ACC112 (cell line): ENCODE results near the gene PCP2.

Experiments used
- H2AFZ ChIP-seq: fragments of 200-600 bp; sonication (generic); one replicate; pipeline ENCODE4 v1.6.0; 2017; ENCODE audit warnings: antibody characterized with exemption, low read length; ENCODE audit not compliant: unreplicated experiment
- H3K27ac ChIP-seq: fragments of 200-600 bp; sonication (generic); 2 replicates; pipeline ENCODE4 v1.5.1; 2014; ENCODE audit warnings: low read depth, mild to moderate bottlenecking, antibody characterized with exemption, low read length, moderate library complexity
- H3K27me3 ChIP-seq: fragments of 200-600 bp; sonication (generic); 2 replicates; pipeline ENCODE4 v1.6.1; 2014; ENCODE audit warnings: mild to moderate bottlenecking, antibody characterized with exemption, low read length, moderate library complexity, mixed read lengths; ENCODE audit not compliant: insufficient read depth
- H3K36me3 ChIP-seq: fragments of 200-600 bp; sonication (generic); 2 replicates; pipeline ENCODE4 v1.6.1; 2016; ENCODE audit warnings: mild to moderate bottlenecking, antibody characterized with exemption, low read length, moderate library complexity, mixed read lengths; ENCODE audit not compliant: insufficient read depth
- H3K4me1 ChIP-seq: fragments of 200-600 bp; sonication (generic); one replicate; pipeline ENCODE4 v1.6.1; 2016; ENCODE audit warnings: low read length, mixed read lengths; ENCODE audit not compliant: insufficient read depth, unreplicated experiment, control insufficient read depth
- H3K4me3 ChIP-seq: fragments of 200-600 bp; sonication (generic); 2 replicates; pipeline ENCODE4 v1.5.1; 2014; ENCODE audit warnings: mild to moderate bottlenecking, low read depth, low read length
- H3K79me2 ChIP-seq: fragments of 200-600 bp; sonication (generic); one replicate; pipeline ENCODE4 v1.6.0; 2016; ENCODE audit warnings: low read length; ENCODE audit not compliant: control insufficient read depth, unreplicated experiment, insufficient read depth

PCP2 gene

DNA sequence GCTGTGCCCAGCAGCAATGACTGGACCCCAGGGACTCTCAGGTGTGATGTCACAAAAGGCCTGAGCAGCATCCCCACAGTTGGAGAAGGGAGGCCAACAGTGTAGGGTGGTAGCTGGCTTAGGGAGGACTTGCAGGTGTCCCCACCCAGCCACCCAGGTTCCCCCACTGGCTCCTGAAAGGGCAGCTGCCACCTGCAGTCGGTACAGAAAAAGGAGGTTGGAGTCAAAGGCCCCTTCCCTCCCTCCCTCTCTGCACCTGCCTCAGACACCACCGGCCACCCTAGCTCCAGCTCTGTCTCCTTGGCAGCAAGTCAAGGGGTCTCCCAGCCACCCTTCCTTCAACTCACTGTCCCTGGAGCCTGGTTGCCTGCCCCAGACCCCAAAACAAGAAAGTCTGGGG lies at the start of gene PCP2:
TSS of gene PCP2 (minus strand) at position 22 of the 400 bp plus-strand sequence. CDS start 262 bp downstream, outside the sequence.
- Histone ChIP-seq H3K4me1 (no peaks in the 10 kb centered on the region), H3K4me3 (no peak within 1 kb of the TSS), H2AFZ (no peak within 1 kb of the TSS), H3K27me3 (no peaks in the 10 kb centered on the region), H3K79me2 (peaks cover 22% of the 10 kb centered on the region), H3K36me3 (no peaks in the 10 kb centered on the region), H3K27ac (no peak within 1 kb of the TSS)

DNA sequence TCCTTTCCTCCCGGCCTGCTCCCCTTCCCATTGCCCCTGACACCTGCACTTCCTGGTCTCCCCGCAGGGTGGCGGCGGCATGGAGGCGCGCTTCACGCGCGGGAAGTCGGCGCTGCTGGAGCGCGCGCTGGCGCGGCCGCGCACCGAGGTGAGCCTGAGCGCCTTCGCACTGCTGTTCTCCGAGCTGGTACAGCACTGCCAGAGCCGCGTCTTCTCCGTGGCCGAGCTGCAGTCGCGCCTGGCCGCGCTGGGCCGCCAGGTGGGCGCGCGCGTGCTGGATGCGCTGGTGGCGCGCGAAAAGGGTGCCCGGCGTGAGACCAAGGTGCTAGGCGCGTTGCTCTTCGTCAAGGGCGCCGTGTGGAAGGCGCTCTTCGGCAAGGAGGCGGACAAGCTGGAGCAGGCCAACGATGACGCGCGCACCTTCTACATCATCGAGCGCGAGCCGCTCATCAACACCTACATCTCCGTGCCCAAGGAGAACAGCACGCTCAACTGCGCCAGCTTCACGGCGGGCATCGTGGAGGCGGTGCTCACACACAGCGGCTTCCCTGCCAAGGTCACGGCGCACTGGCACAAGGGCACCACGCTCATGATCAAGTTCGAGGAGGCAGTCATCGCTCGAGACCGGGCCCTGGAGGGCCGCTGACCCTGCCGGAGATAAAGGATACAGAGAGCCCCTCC lies 48.8 kb upstream of the PCP2 start:
- peaks cover 10% of the 10 kb centered on the region for H3K79me2 ChIP-seq
- H2AFZ ChIP-seq: no peak overlapping the region
- H3K27me3 ChIP-seq: no peaks in the 10 kb centered on the region
- peak overlapping the region; percentile 96 for H3K4me3 ChIP-seq
- H3K36me3 ChIP-seq: no peaks in the 10 kb centered on the region
- H3K4me1 ChIP-seq: no peaks in the 10 kb centered on the region
- no peak overlapping the region for H3K27ac ChIP-seq

DNA sequence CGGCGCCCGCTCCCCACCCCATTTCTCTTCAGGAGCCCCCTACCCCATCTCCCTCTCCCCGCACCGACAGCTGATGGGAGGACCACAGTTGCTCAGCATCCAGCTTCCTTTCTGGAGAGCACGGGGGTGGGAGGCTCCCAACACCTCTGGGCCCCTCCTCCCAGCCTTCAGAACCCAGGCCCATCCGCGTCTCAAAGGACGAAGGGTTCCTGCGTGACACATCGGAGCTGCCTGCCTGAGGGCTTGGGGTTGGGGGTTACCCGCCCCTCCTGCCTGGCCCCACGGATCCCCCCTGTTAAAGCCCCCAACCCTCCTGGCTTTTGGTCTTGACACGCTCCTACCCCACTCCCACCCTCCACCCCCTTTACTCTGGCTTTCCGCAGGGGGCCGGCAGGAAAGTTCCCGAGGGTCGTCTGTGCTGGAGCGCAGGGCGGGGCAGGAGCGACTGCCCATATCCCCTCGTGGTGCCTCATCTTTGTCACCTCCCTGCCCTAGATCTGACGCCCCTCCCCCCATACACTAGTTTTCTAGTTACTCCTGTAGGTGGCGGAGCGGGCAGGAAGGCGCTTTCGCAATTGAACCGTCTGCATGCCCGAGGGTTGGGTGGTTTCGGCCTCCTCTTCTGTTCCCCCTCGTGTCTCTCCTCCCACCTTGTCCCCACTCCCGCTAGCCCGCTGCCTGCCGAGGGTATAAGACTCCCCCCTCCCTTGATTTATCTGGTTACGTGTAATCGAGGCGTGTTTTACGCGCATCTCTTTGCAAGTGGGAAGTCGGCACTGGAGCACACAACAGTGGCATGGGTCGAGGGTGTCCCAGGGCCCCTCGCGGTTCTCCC lies 48.0 kb upstream of the PCP2 start:
- Histone ChIP-seq H3K36me3 (no peaks in the 10 kb centered on the region), H3K4me3 (peak overlapping the region; percentile 96), H3K4me1 (no peaks in the 10 kb centered on the region), H2AFZ (peak overlapping the region; percentile 62), H3K79me2 (peaks cover 10% of the 10 kb centered on the region), H3K27me3 (0 out of 2 replicates have a peak, but pooled peaks cover 4% of the 10 kb centered on the region), H3K27ac (no peak overlapping the region)

DNA sequence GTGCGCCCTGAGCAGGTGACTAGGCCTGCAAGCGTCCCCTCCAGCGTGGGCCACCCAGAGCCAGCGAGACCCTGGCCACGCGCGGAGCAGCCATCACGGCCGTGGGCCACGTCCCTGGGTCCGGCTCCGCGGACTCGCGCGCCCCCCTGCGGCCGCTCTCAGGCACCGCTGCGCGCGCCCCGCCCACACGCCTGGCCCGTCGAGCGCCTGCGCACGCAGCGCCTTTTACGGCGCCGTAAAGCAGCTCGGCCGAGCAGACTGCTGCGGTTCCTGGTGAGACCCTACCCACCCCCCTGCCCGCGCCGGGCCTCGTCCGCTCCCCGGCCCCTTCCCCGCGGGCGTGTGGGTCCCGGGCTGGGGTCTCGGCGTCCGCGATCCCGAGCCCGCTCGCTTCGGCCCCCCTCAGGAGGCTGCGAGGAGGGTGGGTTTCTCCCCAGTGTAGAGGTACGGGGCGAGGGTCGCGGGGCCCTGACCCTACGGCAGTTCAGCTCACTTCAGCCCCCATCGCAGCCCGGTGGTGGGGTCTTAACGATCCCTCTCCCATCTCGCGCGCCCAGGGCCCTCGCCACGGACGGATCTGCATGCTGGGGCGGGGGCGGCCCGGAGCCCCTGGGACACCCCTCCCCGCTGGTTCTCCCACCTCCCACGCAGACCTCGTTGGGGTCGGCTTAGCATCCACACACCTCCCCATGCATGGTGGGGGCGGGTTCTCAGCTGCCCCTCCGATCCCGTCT lies 47.3 kb upstream of the PCP2 start, which contains the start of gene TRAPPC5:
TSS of gene TRAPPC5 (plus strand) at position 228 of the 734 bp plus-strand sequence. CDS start 1,421 bp downstream, outside the sequence.
- H3K27ac ChIP-seq: no peak within 1 kb of the TSS
- H3K79me2 ChIP-seq: peaks cover 10% of the 10 kb centered on the region

DNA sequence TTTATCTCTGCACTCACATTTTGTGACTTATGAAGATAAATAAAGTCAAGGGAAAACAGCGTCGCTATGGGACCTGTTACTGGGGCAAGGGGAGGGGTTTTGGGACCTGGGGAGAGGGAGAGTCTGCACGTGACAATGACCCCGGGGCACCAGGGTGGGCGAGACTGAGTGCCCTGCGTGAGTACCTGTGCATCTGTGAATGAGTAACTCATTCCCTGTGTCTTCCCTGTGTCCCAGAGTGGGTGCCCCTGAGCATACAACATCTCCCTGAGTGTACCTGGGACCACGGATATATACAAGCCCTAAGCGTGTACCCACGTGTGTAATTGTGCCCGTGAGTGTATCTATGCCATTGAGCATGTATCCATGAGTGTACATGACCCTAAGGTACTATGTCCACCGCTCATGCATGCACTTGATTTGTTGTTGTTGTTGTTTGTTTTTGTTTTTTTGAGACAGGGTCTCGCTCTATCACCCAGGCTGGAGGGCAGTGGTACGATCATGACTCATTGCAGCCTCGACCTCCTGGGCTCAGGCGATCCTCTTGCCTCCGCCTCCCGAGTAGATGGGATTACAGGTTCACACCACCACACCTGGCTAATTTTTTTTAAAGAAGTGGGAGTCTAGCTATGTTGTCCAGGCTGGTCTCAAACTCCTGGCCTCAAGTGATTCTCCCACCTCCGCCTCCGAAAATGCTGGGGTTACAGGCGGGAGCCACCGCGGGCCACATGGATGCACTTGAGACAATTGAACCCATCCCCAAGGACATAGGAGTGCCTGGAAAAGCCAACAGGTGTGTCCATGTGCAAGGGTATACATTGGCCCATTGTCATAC lies 46.5 kb upstream of the PCP2 start:
- Histone ChIP-seq H3K4me3 (peak overlapping the region; percentile 96), H3K79me2 (peaks cover 10% of the 10 kb centered on the region), H3K27me3 (0 out of 2 replicates have a peak, but pooled peaks cover 8% of the 10 kb centered on the region), H3K27ac (no peak overlapping the region), H3K36me3 (no peaks in the 10 kb centered on the region), H2AFZ (peak overlapping the region; percentile 73), H3K4me1 (no peaks in the 10 kb centered on the region)

More for the DNA sequence above, 47.3 kb upstream of the PCP2 start, which contains the start of gene TRAPPC5:
- Histone ChIP-seq H3K4me1 (no peaks in the 10 kb centered on the region), H3K36me3 (no peaks in the 10 kb centered on the region), H2AFZ (peak within 1 kb of the TSS; percentile 73), H3K27me3 (0 out of 2 replicates have a peak, but pooled peaks cover 8% of the 10 kb centered on the region), H3K4me3 (peak within 1 kb of the TSS; percentile 96)

DNA sequence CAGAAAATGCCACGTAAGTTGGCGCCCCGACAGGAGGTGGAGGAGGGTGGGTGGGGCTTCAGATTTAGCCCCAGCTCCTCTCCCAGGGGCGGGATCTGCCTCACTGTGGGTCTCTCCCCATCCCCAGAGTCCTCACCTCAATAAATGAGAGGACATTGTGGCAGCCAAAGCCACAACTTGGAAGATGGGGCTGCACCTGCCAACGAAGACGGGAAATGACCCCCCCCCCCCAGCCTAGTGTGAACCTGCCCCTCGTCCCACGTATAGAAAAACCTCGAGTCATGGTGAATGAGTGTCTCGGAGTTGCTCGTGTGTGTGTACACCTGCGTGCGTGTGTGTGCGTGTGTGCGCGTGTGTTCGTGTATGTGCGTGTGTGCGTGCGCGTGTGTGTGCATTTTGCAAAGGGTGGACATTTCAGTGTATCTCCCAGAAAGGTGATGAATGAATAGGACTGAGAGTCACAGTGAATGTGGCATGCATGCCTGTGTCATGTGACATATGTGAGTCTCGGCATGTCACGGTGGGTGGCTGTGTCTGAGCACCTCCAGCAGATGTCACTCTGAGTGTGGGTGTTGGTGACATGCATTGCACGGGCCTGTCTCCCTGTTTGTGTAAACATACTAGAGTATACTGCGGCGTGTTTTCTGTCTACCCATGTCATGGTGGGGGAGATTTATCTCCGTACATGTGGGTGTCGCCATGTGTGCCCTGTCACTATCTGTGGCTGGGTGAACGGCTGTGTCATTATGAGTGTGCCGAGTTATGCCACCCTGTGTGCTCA lies 45.6 kb upstream of the PCP2 start:
- H3K79me2 ChIP-seq: peaks cover 10% of the 10 kb centered on the region
- no peaks in the 10 kb centered on the region for H3K4me1 ChIP-seq
- no peaks in the 10 kb centered on the region for H3K36me3 ChIP-seq
- H2AFZ ChIP-seq: no peak overlapping the region
- no peak overlapping the region for H3K27ac ChIP-seq
- H3K4me3 ChIP-seq: no peak overlapping the region
- H3K27me3 ChIP-seq: 0 out of 2 replicates have a peak, but pooled peaks cover 8% of the 10 kb centered on the region

DNA sequence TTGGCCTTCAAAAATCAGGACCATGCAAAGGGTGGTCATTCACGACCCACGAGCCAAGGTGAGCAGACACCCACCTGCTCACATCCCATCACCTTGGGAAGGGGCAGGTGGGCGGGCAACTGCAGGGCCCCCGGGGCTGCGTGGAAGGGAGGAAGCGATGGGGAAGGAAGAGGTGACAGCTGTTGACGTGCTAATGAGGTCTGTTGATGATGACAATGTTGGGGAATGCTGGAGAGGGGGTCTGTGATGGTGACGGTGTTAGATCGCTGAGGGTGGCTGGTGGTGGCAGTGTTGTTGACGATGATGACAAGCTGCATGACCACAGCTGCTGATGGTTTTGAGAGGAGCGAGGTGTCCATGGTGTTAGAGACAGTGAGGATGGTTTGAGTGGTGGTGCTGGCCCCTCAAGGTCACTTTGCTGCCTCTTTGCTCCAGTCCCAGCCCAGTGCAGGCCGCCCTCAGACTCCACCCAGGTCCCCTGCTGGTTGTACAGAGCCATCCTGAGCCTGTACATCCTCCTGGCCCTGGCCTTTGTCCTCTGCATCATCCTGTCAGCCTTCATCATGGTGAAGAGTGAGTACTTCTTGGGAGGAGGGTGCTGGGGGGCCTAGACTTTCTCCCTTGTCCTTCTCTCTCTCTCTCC lies 44.3 kb upstream of the PCP2 start:
- H2AFZ ChIP-seq: no peak overlapping the region
- no peaks in the 10 kb centered on the region for H3K4me1 ChIP-seq
- peaks cover 10% of the 10 kb centered on the region for H3K79me2 ChIP-seq
- no peak overlapping the region for H3K4me3 ChIP-seq
- no peak overlapping the region for H3K27ac ChIP-seq
- H3K27me3 ChIP-seq: 0 out of 2 replicates have a peak, but pooled peaks cover 8% of the 10 kb centered on the region
- no peaks in the 10 kb centered on the region for H3K36me3 ChIP-seq

DNA sequence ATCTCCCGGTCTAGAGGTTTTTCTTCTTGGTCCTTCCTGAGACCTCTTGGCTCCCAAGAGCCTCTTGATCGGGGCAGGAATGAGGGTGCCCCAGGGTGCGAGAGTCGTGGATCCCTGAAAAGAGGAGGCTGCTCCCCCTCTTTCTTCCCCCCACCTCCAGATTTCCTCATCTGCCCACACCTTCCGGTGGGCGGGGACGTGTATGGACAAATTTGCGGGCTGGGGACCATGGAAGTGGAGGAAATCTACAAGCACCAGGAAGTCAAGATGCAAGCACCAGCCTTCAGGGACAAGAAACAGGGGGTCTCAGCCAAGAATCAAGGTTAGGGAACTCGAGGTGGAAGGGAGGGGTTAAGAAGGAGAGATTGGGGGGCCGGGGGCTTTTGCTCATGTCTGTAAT lies 43.3 kb upstream of the PCP2 start, which contains the start of gene MCEMP1:
TSS of gene MCEMP1 (plus strand) at position 237 of the 400 bp plus-strand sequence. CDS start at position 268, 31 bp downstream.
- H3K27ac ChIP-seq: no peak within 1 kb of the TSS
- H3K79me2 ChIP-seq: peaks cover 5% of the 10 kb centered on the region
- no peaks in the 10 kb centered on the region for H3K4me1 ChIP-seq
- no peak within 1 kb of the TSS for H2AFZ ChIP-seq
- H3K27me3 ChIP-seq: peaks cover 11% of the 10 kb centered on the region; the same call in 1 of the 2 replicates
- H3K36me3 ChIP-seq: no peaks in the 10 kb centered on the region
- H3K4me3 ChIP-seq: no peak within 1 kb of the TSS

DNA sequence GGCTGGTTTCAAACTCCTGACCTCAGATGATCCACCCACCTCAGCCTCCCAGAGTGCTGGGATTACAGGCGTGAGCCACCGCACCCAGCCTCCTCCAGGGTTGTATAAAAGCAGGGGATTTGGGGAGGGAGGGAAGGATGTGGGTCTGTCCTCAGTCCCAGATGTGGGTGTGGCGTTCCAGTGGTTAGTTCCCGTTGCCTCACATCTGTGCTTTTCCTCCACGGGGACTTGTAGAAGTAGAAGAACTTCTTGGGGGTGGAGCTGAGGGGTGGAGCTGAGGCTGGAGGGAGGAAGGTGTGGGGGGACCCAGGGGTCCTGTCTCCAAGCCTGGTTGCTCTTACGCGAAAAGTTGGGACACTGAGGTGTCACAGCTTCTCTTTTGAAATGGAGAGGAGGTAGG lies 42.9 kb upstream of the PCP2 start:
- Histone ChIP-seq H3K4me3 (no peak overlapping the region), H3K27ac (no peak overlapping the region), H3K36me3 (no peaks in the 10 kb centered on the region), H3K4me1 (no peaks in the 10 kb centered on the region), H3K79me2 (peaks cover 5% of the 10 kb centered on the region), H3K27me3 (peaks cover 13% of the 10 kb centered on the region; the same call in 1 of the 2 replicates), H2AFZ (no peak overlapping the region)
